HepG2 (cell line): Measurements from ENCODE around the gene SFTA2.
"Not testable (repeated sequence)": the region's sequence is repeated elsewhere in the genome, so short reads cannot be mapped to it uniquely, and the experiment has no call there.

Experiments used
- CTCF ChIP-seq: sonication (generic); formaldehyde crosslinking; IDR thresholded peaks from 2 replicates; pipeline ENCODE4 v1.5.0; 2020; ENCODE audit warnings: mild to moderate bottlenecking, missing genetic modification reagents, moderate library complexity
- EP300 ChIP-seq, 3 experiments: sonication (generic) in 1 of 3; formaldehyde crosslinking in 1 of 3; IDR thresholded peaks; 2 replicates each; pipeline versions ENCODE4 v1.5.1 to v1.6.1; 2011 to 2020; ENCODE audit warnings: low read depth in 2 of 3, low read length in 2 of 3, borderline replicate concordance in 1 of 3, improper control_type of control experiment in 1 of 3, mild to moderate bottlenecking in 1 of 3, missing genetic modification reagents in 1 of 3, moderate library complexity in 1 of 3
- RFX5 ChIP-seq: IDR thresholded peaks from 2 replicates; pipeline ENCODE4 v1.6.1; 2011; ENCODE audit warnings: low read depth, low read length, improper control_type of control experiment
- TCF12 ChIP-seq, 2 experiments: fragments of 450-650 bp in 1 of 2; sonication (generic) in 1 of 2; formaldehyde crosslinking in 1 of 2; IDR thresholded peaks; 2 replicates each; pipeline versions ENCODE4 v1.6.1 to v1.8.0; 2017 to 2022; ENCODE audit warnings: antibody characterized with exemption in 1 of 2, mild to moderate bottlenecking in 1 of 2, missing genetic modification reagents in 1 of 2, moderate library complexity in 1 of 2
- ZFX ChIP-seq: sonication (generic); formaldehyde crosslinking; IDR thresholded peaks from 2 replicates; pipeline ENCODE4 v1.4.0; 2020; ENCODE audit warnings: mild to moderate bottlenecking, low read depth, missing genetic modification reagents, moderate library complexity
- ZNF274 ChIP-seq: sonication (generic); formaldehyde crosslinking; IDR thresholded peaks from 2 replicates; pipeline ENCODE4 v1.5.1; 2020; ENCODE audit warnings: mild to moderate bottlenecking, missing genetic modification reagents
- ZNF576 ChIP-seq: sonication (generic); formaldehyde crosslinking; IDR thresholded peaks from 2 replicates; pipeline ENCODE4 v1.4.0; 2020; ENCODE audit warnings: mild to moderate bottlenecking, missing genetic modification reagents
- ZNF597 ChIP-seq: sonication (generic); formaldehyde crosslinking; IDR thresholded peaks from 2 replicates; pipeline ENCODE4 v1.5.0; 2020; ENCODE audit warnings: missing genetic modification reagents
- TF ChIP-seq, protein P1 (sequence below): sonication (generic); formaldehyde crosslinking; IDR thresholded peaks from 2 replicates; pipeline ENCODE4 v1.5.1; 2020; ENCODE audit warnings: mild to moderate bottlenecking, missing genetic modification reagents
- TF ChIP-seq, protein P2 (sequence below): sonication (generic); formaldehyde crosslinking; IDR thresholded peaks from 2 replicates; pipeline ENCODE4 v1.5.1; 2020; ENCODE audit warnings: mild to moderate bottlenecking, moderate library complexity, missing genetic modification reagents

- not testable (repeated sequence) for TF ChIP-seq ZNF274 (CRISPR knock-in tag); EP300 (IDR thresholded peaks at IDR 0.05; ENCODE audit: low read depth in 2 of 2, low read length in 2 of 2); EP300 (CRISPR knock-in tag; IDR thresholded peaks at IDR 0.05; ENCODE audit: borderline replicate concordance); ZNF576 (CRISPR knock-in tag); RFX5; CTCF; ZFX (CRISPR knock-in tag); TCF12 (IDR thresholded peaks at IDR 0.05); TCF12 (CRISPR knock-in tag; IDR thresholded peaks at IDR 0.05); ZNF597 (CRISPR knock-in tag)
- TF ChIP-seq, protein P1, sequence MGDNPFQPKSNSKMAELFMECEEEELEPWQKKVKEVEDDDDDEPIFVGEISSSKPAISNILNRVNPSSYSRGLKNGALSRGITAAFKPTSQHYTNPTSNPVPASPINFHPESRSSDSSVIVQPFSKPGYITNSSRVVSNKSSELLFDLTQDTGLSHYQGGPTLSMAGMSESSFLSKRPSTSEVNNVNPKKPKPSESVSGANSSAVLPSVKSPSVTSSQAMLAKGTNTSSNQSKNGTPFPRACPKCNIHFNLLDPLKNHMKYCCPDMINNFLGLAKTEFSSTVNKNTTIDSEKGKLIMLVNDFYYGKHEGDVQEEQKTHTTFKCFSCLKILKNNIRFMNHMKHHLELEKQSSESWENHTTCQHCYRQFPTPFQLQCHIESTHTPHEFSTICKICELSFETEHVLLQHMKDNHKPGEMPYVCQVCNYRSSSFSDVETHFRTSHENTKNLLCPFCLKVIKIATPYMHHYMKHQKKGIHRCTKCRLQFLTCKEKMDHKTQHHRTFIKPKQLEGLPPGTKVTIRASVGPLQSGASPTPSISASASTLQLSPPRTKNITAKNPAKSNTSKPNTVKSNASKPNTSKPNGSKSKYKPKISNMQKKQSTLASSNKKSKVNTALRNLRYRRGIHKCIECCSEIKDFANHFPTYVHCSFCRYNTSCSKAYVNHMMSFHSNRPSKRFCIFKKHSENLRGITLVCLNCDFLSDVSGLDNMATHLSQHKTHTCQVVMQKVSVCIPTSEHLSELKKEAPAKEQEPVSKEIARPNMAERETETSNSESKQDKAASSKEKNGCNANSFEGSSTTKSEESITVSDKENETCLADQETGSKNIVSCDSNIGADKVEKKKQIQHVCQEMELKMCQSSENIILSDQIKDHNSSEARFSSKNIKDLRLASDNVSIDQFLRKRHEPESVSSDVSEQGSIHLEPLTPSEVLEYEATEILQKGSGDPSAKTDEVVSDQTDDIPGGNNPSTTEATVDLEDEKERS: not testable (repeated sequence)
- TF ChIP-seq, protein P2, sequence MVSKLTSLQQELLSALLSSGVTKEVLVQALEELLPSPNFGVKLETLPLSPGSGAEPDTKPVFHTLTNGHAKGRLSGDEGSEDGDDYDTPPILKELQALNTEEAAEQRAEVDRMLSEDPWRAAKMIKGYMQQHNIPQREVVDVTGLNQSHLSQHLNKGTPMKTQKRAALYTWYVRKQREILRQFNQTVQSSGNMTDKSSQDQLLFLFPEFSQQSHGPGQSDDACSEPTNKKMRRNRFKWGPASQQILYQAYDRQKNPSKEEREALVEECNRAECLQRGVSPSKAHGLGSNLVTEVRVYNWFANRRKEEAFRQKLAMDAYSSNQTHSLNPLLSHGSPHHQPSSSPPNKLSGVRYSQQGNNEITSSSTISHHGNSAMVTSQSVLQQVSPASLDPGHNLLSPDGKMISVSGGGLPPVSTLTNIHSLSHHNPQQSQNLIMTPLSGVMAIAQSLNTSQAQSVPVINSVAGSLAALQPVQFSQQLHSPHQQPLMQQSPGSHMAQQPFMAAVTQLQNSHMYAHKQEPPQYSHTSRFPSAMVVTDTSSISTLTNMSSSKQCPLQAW: not testable (repeated sequence)
Observed at GRCh38 chr6:30924040-30924627, 7.8 kb downstream of the SFTA2 start.
